ENCODE measurements around the gene AMPD3.

DNA sequence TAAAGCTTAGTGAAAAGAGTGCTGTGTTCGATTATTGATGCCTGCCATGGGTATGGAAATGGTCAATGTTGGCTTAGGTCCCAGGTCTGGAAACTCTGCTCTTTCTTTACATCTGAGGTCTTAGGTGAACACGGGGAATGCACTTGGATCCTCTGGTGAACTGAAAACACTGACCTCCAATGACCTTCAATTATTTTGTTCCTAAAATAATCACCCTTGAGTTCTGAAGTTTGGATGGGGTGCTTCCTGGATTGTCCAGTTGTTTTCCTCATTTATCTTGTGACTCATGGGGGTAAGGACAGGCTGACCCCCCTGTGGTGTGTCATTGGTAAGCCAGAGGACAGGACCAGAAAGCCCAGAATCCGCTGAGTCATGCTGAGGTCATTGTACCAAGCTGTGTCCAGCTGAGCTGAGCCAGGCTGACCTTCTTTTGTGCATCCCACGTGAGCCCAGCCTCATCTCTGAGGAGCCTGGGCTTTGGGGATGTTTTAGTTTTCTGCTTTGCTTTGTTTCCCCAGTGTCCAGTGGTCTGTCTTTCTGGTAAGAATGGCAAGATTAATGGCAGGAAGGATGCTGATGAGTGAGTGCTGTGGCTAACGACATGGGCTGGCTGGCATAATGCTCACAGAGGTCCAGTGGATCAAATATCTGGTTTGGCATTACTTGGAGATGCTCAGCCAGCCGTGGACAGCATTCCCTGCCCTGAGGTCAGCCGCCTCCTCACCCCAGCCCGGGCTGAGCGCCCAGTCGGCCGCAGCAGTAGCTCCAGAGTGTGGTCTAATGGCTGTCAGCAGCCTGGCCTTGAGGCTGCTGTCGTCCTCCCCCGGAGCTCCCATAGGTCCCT is 35.6 kb downstream of the AMPD3 start:
- TF ChIP-seq ZNF224 (CRISPR knock-in tag; IDR thresholded peaks at IDR 0.05) (no peak), EZH2 (conservative IDR thresholded peaks at IDR 0.05; ENCODE audit: low read depth, low read length) (no peak), TP53 (CRISPR knock-in tag; conservative IDR thresholded peaks at IDR 0.05) (no peak)
- TF ChIP-seq, protein P1, sequence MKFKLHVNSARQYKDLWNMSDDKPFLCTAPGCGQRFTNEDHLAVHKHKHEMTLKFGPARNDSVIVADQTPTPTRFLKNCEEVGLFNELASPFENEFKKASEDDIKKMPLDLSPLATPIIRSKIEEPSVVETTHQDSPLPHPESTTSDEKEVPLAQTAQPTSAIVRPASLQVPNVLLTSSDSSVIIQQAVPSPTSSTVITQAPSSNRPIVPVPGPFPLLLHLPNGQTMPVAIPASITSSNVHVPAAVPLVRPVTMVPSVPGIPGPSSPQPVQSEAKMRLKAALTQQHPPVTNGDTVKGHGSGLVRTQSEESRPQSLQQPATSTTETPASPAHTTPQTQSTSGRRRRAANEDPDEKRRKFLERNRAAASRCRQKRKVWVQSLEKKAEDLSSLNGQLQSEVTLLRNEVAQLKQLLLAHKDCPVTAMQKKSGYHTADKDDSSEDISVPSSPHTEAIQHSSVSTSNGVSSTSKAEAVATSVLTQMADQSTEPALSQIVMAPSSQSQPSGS (CRISPR knock-in tag; IDR thresholded peaks at IDR 0.05), result no peak
- TF ChIP-seq, protein P2, sequence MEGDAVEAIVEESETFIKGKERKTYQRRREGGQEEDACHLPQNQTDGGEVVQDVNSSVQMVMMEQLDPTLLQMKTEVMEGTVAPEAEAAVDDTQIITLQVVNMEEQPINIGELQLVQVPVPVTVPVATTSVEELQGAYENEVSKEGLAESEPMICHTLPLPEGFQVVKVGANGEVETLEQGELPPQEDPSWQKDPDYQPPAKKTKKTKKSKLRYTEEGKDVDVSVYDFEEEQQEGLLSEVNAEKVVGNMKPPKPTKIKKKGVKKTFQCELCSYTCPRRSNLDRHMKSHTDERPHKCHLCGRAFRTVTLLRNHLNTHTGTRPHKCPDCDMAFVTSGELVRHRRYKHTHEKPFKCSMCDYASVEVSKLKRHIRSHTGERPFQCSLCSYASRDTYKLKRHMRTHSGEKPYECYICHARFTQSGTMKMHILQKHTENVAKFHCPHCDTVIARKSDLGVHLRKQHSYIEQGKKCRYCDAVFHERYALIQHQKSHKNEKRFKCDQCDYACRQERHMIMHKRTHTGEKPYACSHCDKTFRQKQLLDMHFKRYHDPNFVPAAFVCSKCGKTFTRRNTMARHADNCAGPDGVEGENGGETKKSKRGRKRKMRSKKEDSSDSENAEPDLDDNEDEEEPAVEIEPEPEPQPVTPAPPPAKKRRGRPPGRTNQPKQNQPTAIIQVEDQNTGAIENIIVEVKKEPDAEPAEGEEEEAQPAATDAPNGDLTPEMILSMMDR (CRISPR knock-in tag; IDR thresholded peaks at IDR 0.05), result no peak

All from HepG2 (cell line).